Testis (tissue), 2 donors: Measurements from ENCODE around the gene CD109.

Experiments used
- CTCF ChIP-seq, 3 experiments: fragments of 450-650 bp in 2 of 3; fragments of 200-600 bp in 1 of 3; sonication (generic) in 1 of 3; IDR thresholded peaks; one replicate each; pipeline ENCODE4 v1.5.1; 2016 to 2019; ENCODE audit warnings: antibody characterized with exemption in 3 of 3, mild to moderate bottlenecking in 2 of 3, moderate library complexity in 1 of 3
- POLR2A ChIP-seq: fragments of 450-650 bp; IDR thresholded peaks from one replicate; pipeline ENCODE4 v1.6.1; 2017; ENCODE audit warnings: antibody characterized with exemption, mild to moderate bottlenecking, moderate library complexity

GRCh38 chr6:73766040-73766439 is 70.0 kb downstream of the CD109 start:
- no peak for TF ChIP-seq CTCF (IDR thresholded peaks at IDR 0.05)
- TF ChIP-seq POLR2A: no peak
